ENCODE measurements around the gene CCDC57. TPM values are rescaled to one million over a fixed set of nuclear protein-coding genes. Genes with fewer than 3 reads are reported as not detected.

The CCDC57 gene
- total RNA-seq = 13.6 and 14.3 TPM in 2 replicates

DNA sequence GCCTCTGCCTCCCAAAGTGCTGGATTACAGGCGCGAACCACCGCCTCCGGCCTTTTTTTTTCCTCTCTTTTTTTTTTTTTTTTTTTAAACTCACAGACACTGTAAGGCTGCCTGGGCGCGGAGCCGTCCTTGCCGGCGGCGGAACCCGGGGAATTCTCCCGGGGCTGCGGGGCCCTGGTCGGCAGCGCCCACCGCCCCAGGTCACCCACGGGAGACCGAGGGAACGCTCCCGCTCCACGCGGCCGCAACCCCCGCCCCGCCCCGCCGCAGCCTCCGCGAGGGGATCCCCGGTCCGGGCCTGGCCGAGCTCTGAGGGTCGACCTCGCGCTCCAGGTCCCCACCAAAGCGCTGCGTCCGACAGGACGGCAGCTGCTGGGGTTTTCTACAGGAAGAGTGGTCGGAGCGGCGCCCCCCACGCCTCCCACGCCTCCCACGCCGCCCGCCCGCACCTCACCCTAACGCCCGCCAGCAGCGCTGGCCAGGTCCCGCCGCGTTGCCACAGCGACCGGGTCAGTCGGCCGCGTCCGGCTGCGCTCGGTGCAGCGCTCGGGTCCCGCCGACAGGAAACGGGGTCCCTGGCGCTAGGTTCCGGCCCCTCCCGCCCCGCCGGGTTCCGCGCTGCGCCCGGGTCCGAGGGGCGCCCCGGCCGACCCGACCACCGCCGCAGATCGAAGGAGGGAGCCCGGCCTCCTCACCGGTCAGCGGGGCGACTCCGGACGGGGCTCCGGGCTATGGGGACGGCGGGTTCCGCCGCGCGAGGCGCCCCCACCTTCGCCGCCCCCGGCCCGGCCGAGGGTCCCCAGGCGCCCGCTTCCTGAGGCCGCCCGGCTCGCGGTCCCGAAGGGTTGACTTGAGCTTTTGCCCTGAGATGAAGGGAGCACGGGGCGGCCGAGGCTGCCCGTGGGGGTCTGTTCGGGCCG lies at the start of gene CCDC57:
CCDC57 (minus strand) TSS at position 512 of the 920 bp plus-strand sequence. CDS start 10,898 bp downstream, outside the sequence.

GRCh38 chr17:82228842-82229697 lies 16.4 kb upstream of the CCDC57 start, which contains the start of gene SLC16A3:
SLC16A3 (plus strand) TSS chr17:82229042; CDS start chr17:82236009, 6,967 bp downstream.

DNA sequence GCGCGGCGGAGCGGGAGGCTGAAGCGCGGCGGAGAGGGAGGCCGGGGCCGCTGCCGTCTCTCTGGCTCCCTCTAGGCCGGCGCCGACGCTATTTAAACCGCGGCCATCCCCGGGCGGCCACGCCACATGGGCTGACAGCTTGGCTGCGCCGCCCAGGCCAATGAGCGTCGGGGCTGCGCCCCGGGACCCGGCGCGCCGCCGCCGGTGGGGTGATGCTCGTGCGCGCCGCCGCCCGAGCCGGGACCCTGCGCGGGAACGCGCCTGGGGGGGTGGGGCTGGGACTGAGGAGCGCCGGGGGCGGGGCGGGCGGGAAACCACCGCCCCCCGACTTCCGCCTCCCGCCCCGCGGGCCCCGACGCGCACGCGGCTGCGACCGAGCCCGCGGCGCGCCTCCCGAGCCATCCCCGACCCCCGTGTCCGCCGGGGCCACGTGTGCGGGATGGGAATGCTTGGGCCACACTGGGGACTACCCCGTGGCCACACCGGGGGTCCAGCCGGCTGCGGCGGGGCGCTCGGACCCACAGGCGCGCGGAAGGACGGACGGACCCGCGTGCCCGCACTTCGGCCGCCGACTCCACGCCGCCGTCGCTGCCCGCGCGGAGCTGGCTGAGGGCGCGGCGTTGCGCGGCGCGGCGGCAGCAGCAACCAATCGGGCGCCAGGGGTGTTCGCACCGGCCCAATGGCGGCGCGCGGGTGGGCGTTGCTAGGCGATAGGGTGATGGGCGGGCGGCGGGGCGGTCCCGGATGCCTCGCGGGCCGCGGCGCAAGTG lies 114.3 kb downstream of the CCDC57 start, which contains the start of gene FASN:
FASN (minus strand) TSS at position 68 of the 770 bp plus-strand sequence. CDS start 1,791 bp downstream, outside the sequence.

GRCh38 chr17:82065638-82066303 lies 146.9 kb downstream of the CCDC57 start, which contains the start of gene DUS1L:
DUS1L (minus strand) TSS chr17:82065804; CDS start chr17:82065059, 745 bp downstream.

DNA sequence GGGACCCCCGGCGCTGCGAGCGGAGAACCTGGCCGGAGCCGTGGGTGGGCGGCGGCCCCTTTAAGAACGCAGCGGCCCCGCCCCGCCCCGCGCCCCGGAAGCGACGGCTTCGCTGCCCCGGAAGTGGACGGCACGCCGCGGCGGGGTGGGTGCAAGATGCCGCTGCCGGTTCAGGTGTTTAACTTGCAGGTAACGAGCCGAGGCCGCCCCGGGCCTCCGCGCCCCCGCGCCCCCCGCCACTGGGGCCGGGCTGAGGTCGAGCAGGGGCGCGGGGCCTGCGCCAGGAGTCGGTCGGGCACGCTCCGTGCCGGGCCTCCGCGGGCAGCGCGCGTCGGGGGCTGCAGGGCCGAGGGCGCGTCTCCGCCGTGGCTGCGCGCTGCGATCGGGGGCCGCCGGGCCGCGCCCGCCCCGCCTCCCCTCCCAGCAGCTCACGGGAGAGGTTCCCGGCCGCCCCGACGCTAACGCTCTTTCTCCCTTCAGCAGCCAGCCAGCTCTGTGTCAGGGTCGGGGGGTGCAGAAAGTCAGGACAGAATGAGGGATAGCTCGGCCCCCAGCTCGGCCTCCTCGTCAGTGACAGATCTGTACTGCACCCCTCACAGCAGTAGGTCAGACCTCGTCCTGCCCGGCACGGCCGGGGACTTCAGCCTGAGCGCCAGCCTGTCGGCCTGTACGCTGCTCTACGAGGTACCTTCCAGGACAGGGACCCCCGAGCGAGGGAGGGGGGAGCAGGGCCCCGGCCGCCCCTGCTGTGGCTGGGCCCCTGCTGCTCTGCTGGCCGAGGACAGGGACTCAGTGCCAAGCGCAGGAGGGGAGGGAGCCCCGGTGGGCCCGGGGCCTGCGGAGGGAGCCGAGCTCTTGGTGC lies 160.6 kb downstream of the CCDC57 start, which contains the start of the genes GPS1 and RFNG:
GPS1 (plus strand) TSS at position 123 of the 862 bp plus-strand sequence; CDS start at position 157, 34 bp downstream.
RFNG (minus strand) TSS at position 36 of the 862 bp plus-strand sequence. CDS start 45 bp downstream, outside the sequence.

Other genes with a start within 250 kb of the CCDC57 start
- gene ASPSCR1, start 235.2 kb downstream of the CCDC57 start, total RNA-seq = 26.6 and 28.8 TPM in 2 replicates
- gene CENPX, start 190.0 kb downstream of the CCDC57 start, total RNA-seq = 26.2 and 35.1 TPM in 2 replicates
- 12.0 and 17.8 TPM in 2 replicates for gene LRRC45, start 189.5 kb downstream of the CCDC57 start, total RNA-seq
- 4.4 and 4.8 TPM in 2 replicates for gene RAC3, start 181.2 kb downstream of the CCDC57 start, total RNA-seq
- 38.7 and 43.1 TPM in 2 replicates for gene DCXR, start 175.1 kb downstream of the CCDC57 start, total RNA-seq
- gene RFNG, start 161.0 kb downstream of the CCDC57 start, total RNA-seq = 23.5 and 26.9 TPM in 2 replicates
- gene GPS1, start 160.9 kb downstream of the CCDC57 start, total RNA-seq = 76.9 and 97.9 TPM in 2 replicates
- 35.7 and 50.7 TPM in 2 replicates for gene DUS1L, start 147.0 kb downstream of the CCDC57 start, total RNA-seq
- 79.8 and 118 TPM in 2 replicates for gene FASN, start 114.6 kb downstream of the CCDC57 start, total RNA-seq
- gene SLC16A3, start 16.2 kb upstream of the CCDC57 start, total RNA-seq = 80.5 and 118 TPM in 2 replicates
- gene CSNK1D, start 60.9 kb upstream of the CCDC57 start, total RNA-seq = 43.5 and 45.8 TPM in 2 replicates
- gene CD7, start 104.8 kb upstream of the CCDC57 start, total RNA-seq = not detected in 2 replicates
- 4.4 and 5.5 TPM in 2 replicates for gene SECTM1, start 120.9 kb upstream of the CCDC57 start, total RNA-seq
- not detected in 2 replicates for gene TEX19, start 146.4 kb upstream of the CCDC57 start, total RNA-seq
- not detected in 2 replicates for gene UTS2R, start 158.9 kb upstream of the CCDC57 start, total RNA-seq
- 5.5 and 5.7 TPM in 2 replicates for gene HEXD, start 205.5 kb upstream of the CCDC57 start, total RNA-seq
- gene OGFOD3, start 205.7 kb upstream of the CCDC57 start, total RNA-seq = 20.2 and 24.1 TPM in 2 replicates
- gene CYBC1, start 237.9 kb upstream of the CCDC57 start, total RNA-seq = 45.2 and 45.5 TPM in 2 replicates
- 23.3 and 28.2 TPM in 2 replicates for gene NARF, start 245.9 kb upstream of the CCDC57 start, total RNA-seq